ENCODE measurements around the gene RAB11FIP4. TPM values are rescaled to one million over a fixed set of nuclear protein-coding genes. Genes with fewer than 3 reads are reported as not detected.

The RAB11FIP4 gene
- total and polyA plus RNA-seq, 9 of the 15 experiments (the other 6 are each of a cell fraction or from before 2014, with no cell fraction given), result 0.62 to 16.6 (median 8.9) TPM

GRCh38 chr17:31487648-31488263, 96.3 kb downstream of the RAB11FIP4 start (continued):
- TF ChIP-seq ZNF318 (IDR thresholded peaks at IDR 0.05; ENCODE audit: borderline replicate concordance in 1 of 2, low read depth in 1 of 2) (no peak), HSF4 (CRISPR knock-in tag; IDR thresholded peaks at IDR 0.05; ENCODE audit: borderline replicate concordance) (0 out of 2 replicates have a peak, but pooled peaks have one; percentile 23), XRCC3 (IDR thresholded peaks at IDR 0.05) (no peak), NONO (IDR thresholded peaks at IDR 0.05; ENCODE audit: low read depth in 2 of 2, low read length in 1 of 2) (0 out of 4 replicates have a peak, but pooled peaks of 1 of the 2 experiments have one; percentile 32), RB1 (IDR thresholded peaks at IDR 0.05; ENCODE audit: low read depth) (peak; percentile 44), MEF2D (tag; conservative IDR thresholded peaks at IDR 0.05; ENCODE audit: low read depth) (no peak), HDAC1 (IDR thresholded peaks at IDR 0.05) (0 out of 4 replicates have a peak, but pooled peaks of 1 of the 2 experiments have one; percentile 54), KDM5B (IDR thresholded peaks at IDR 0.05; ENCODE audit: insufficient replicate concordance, low read depth, low read length) (peak; percentile 69), SMARCA5 (IDR thresholded peaks at IDR 0.05) (no peak), HNRNPLL (IDR thresholded peaks at IDR 0.05; ENCODE audit: low read depth, low read length, poor library complexity, severe bottlenecking) (peak; percentile 32), ZBTB7A (IDR thresholded peaks at IDR 0.05; ENCODE audit: borderline replicate concordance, control insufficient read depth, low read depth, low read length) (peak; percentile 30; the same call in 1 of the 2 replicates), TCF7L2 (IDR thresholded peaks at IDR 0.05; ENCODE audit: low read depth, low read length) (no peak), RAD21 (CRISPR knock-in tag; conservative IDR thresholded peaks at IDR 0.05 in 1 of 2, IDR thresholded peaks at IDR 0.05 in 1 of 2) (no peak), ZFP30 (CRISPR knock-in tag; IDR thresholded peaks at IDR 0.05; ENCODE audit: borderline replicate concordance) (no peak), MYNN (IDR thresholded peaks at IDR 0.05) (0 out of 2 replicates have a peak, but pooled peaks have one; percentile 25), MYNN (CRISPR knock-in tag; IDR thresholded peaks at IDR 0.05) (no peak), HDAC8 (tag; IDR thresholded peaks at IDR 0.05) (no peak), NR1H2 (CRISPR knock-in tag; IDR thresholded peaks at IDR 0.05) (no peak), ZNF239 (CRISPR knock-in tag; IDR thresholded peaks at IDR 0.05) (no peak), ZNF212 (CRISPR knock-in tag; IDR thresholded peaks at IDR 0.05) (no peak), NRF1 (conservative IDR thresholded peaks at IDR 0.05 in 1 of 2, IDR thresholded peaks at IDR 0.05 in 1 of 2) (peak; percentile 69 to 74)

Measured in K562 (cell line).